Activated T-helper 17 cell treated with anti-CD3 and anti-CD28 coated beads, Interleukin-2, amount 50 U/mL, for 72 hours (primary cell): Measurements from ENCODE around the gene CTNNA1. TPM values are rescaled to one million over a fixed set of nuclear protein-coding genes. Genes with fewer than 3 reads are reported as not detected.

Source experiments
- ATAC-seq: fragments of 150-1000 bp; cut with Tn5 transposase; replicated peaks from 2 replicates; pipeline ENCODE4 v1.10.0; 2021; ENCODE audit warnings: mild to moderate bottlenecking, moderate library complexity
- H3K27ac Mint-ChIP-seq: one replicate; pipeline ENCODE4 v1.8.0; 2022; ENCODE audit warnings: mixed read lengths
- H3K27me3 Mint-ChIP-seq: one replicate; pipeline ENCODE4 v1.8.0; 2022; ENCODE audit warnings: mixed read lengths
- H3K36me3 Mint-ChIP-seq: one replicate; pipeline ENCODE4 v1.8.0; 2022; ENCODE audit warnings: low read depth, mild to moderate bottlenecking, mixed read lengths
- H3K4me1 Mint-ChIP-seq: one replicate; pipeline ENCODE4 v1.8.0; 2022; ENCODE audit warnings: mixed read lengths
- H3K4me3 Mint-ChIP-seq: one replicate; pipeline ENCODE4 v1.8.0; 2022; ENCODE audit warnings: mild to moderate bottlenecking, mixed read lengths
- H3K9me3 Mint-ChIP-seq: one replicate; pipeline ENCODE4 v1.8.0; 2022; ENCODE audit warnings: mixed read lengths
- total RNA-seq, 2 donors: library from RNA; stranded (reverse); gene quantifications; one replicate each; pipeline ENCODE4 v1.2.3, GENCODE V29; 2022

The CTNNA1 gene
- total RNA-seq, 2 donors from 2014 or later, result 63.6 to 92.1 TPM

- Mint-ChIP-seq H3K36me3 (no peaks in the 10 kb centered on the region), H3K27me3 (no peaks in the 10 kb centered on the region), H3K27ac (no peak overlapping the region), H3K9me3 (no peaks in the 10 kb centered on the region), H3K4me1 (no peaks in the 10 kb centered on the region), H3K4me3 (no peak overlapping the region)
- ATAC-seq, result no peak
Measured at GRCh38 chr5:138946831-138947560, 193.8 kb downstream of the CTNNA1 start.

- no peak overlapping the region for H3K27ac Mint-ChIP-seq
- no peak overlapping the region for H3K4me3 Mint-ChIP-seq
- H3K4me1 Mint-ChIP-seq, result no peaks in the 10 kb centered on the region
- H3K27me3 Mint-ChIP-seq, result no peaks in the 10 kb centered on the region
- no peaks in the 10 kb centered on the region for H3K9me3 Mint-ChIP-seq
- no peak for ATAC-seq
- no peaks in the 10 kb centered on the region for H3K36me3 Mint-ChIP-seq
Measured at GRCh38 chr5:138947780-138948179, 194.6 kb downstream of the CTNNA1 start.

- no peak overlapping the region for H3K4me3 Mint-ChIP-seq
- no peaks in the 10 kb centered on the region for H3K36me3 Mint-ChIP-seq
- H3K4me1 Mint-ChIP-seq, result no peaks in the 10 kb centered on the region
- H3K27me3 Mint-ChIP-seq, result no peaks in the 10 kb centered on the region
- no peak for ATAC-seq
- no peaks in the 10 kb centered on the region for H3K9me3 Mint-ChIP-seq
- H3K27ac Mint-ChIP-seq, result no peak overlapping the region
Measured at GRCh38 chr5:138948471-138949222, 195.4 kb downstream of the CTNNA1 start.

- no peaks in the 10 kb centered on the region for H3K9me3 Mint-ChIP-seq
- no peak overlapping the region for H3K27ac Mint-ChIP-seq
- H3K4me3 Mint-ChIP-seq, result no peak overlapping the region
- ATAC-seq, result no peak
- no peaks in the 10 kb centered on the region for H3K4me1 Mint-ChIP-seq
- no peaks in the 10 kb centered on the region for H3K27me3 Mint-ChIP-seq
- H3K36me3 Mint-ChIP-seq, result no peaks in the 10 kb centered on the region
Measured at GRCh38 chr5:138949223-138949574, 196.0 kb downstream of the CTNNA1 start.

GRCh38 chr5:138949988-138950387 lies 196.8 kb downstream of the CTNNA1 start:
- Mint-ChIP-seq H3K36me3 (no peaks in the 10 kb centered on the region), H3K4me3 (no peak overlapping the region), H3K27ac (no peak overlapping the region), H3K4me1 (no peaks in the 10 kb centered on the region), H3K27me3 (no peaks in the 10 kb centered on the region), H3K9me3 (no peaks in the 10 kb centered on the region)
- no peak for ATAC-seq

GRCh38 chr5:138950421-138951031 lies 197.3 kb downstream of the CTNNA1 start:
- no peaks in the 10 kb centered on the region for H3K27me3 Mint-ChIP-seq
- H3K36me3 Mint-ChIP-seq, result no peaks in the 10 kb centered on the region
- H3K4me1 Mint-ChIP-seq, result no peaks in the 10 kb centered on the region
- H3K27ac Mint-ChIP-seq, result no peak overlapping the region
- no peaks in the 10 kb centered on the region for H3K9me3 Mint-ChIP-seq
- no peak overlapping the region for H3K4me3 Mint-ChIP-seq
- no peak for ATAC-seq

- ATAC-seq, result no peak
- H3K4me3 Mint-ChIP-seq, result no peak overlapping the region
- no peak overlapping the region for H3K27ac Mint-ChIP-seq
- no peaks in the 10 kb centered on the region for H3K9me3 Mint-ChIP-seq
- no peaks in the 10 kb centered on the region for H3K27me3 Mint-ChIP-seq
- no peaks in the 10 kb centered on the region for H3K4me1 Mint-ChIP-seq
- no peaks in the 10 kb centered on the region for H3K36me3 Mint-ChIP-seq
Measured at GRCh38 chr5:138951091-138951985, 198.1 kb downstream of the CTNNA1 start.

GRCh38 chr5:138951986-138952735 lies 198.9 kb downstream of the CTNNA1 start:
- Mint-ChIP-seq H3K4me1 (no peaks in the 10 kb centered on the region), H3K27ac (no peak overlapping the region), H3K27me3 (no peaks in the 10 kb centered on the region), H3K4me3 (no peak overlapping the region), H3K9me3 (no peaks in the 10 kb centered on the region), H3K36me3 (no peaks in the 10 kb centered on the region)
- no peak for ATAC-seq

GRCh38 chr5:138952962-138953361 lies 199.7 kb downstream of the CTNNA1 start:
- Mint-ChIP-seq H3K27me3 (no peaks in the 10 kb centered on the region), H3K4me1 (no peaks in the 10 kb centered on the region), H3K27ac (peak overlapping the region; percentile 52), H3K9me3 (no peaks in the 10 kb centered on the region), H3K36me3 (no peaks in the 10 kb centered on the region), H3K4me3 (no peak overlapping the region)
- no peak for ATAC-seq

- H3K27ac Mint-ChIP-seq, result peak overlapping the region; percentile 52
- ATAC-seq, result peak; percentile 26
- H3K4me3 Mint-ChIP-seq, result no peak overlapping the region
- H3K4me1 Mint-ChIP-seq, result no peaks in the 10 kb centered on the region
- H3K27me3 Mint-ChIP-seq, result no peaks in the 10 kb centered on the region
- H3K9me3 Mint-ChIP-seq, result no peaks in the 10 kb centered on the region
- no peaks in the 10 kb centered on the region for H3K36me3 Mint-ChIP-seq
Measured at GRCh38 chr5:138953387-138954256, 200.4 kb downstream of the CTNNA1 start.

GRCh38 chr5:138954257-138955012 lies 201.2 kb downstream of the CTNNA1 start:
- Mint-ChIP-seq H3K4me3 (no peak overlapping the region), H3K4me1 (no peaks in the 10 kb centered on the region), H3K9me3 (no peaks in the 10 kb centered on the region), H3K27ac (no peak overlapping the region), H3K27me3 (no peaks in the 10 kb centered on the region), H3K36me3 (no peaks in the 10 kb centered on the region)
- ATAC-seq, result no peak

GRCh38 chr5:138955013-138955660 lies 201.9 kb downstream of the CTNNA1 start:
- Mint-ChIP-seq H3K4me1 (no peaks in the 10 kb centered on the region), H3K27me3 (no peaks in the 10 kb centered on the region), H3K36me3 (no peaks in the 10 kb centered on the region), H3K9me3 (no peaks in the 10 kb centered on the region), H3K27ac (no peak overlapping the region), H3K4me3 (no peak overlapping the region)
- no peak for ATAC-seq
